Posterior vena cava (tissue), 2 donors: Measurements from ENCODE around the gene GOLGA6L4. TPM values are rescaled to one million over a fixed set of nuclear protein-coding genes. Genes with fewer than 3 reads are reported as not detected.
"Not testable (repeated sequence)": the region's sequence is repeated elsewhere in the genome, so short reads cannot be mapped to it uniquely, and the experiment has no call there.

Experiments
- DNase-seq: peaks from one replicate; pipeline ENCODE4 v3.0.0-alpha.2; 2020; ENCODE audit warnings: low spot score
- intact Hi-C, 2 donors: fragments of 100-400 bp; cut with DNase I; formaldehyde crosslinking; loops; one replicate each; pipeline versions ENCODE4 v1.14.1 to v1.14.2; 2022 to 2023
- long read RNA-seq, 2 donors: library from polyadenylated mRNA; unstranded; transcript quantifications; one replicate each; pipeline ENCODE4 v2.0.0, GENCODE V29; 2020 to 2021
- total RNA-seq, 2 donors: library from RNA; stranded (reverse); fragmentation: NEBNext Ultra II Directional; extraction: Animal tissue kit (Norgen Biotek cat#: 25700); gene quantifications; one replicate each; pipeline ENCODE4 v1.2.1, GENCODE V29; 2021
- donor health status: DM: yes; HTN: yes; CAD: no.
- donor health status: DM: yes; HTN: yes; CAD: no.

Gene GOLGA6L4
- 1 to 10 TPM; 5.0 to 6.4 TPM for total RNA-seq
- long read RNA-seq, donor 1, result 0 reads
- long read RNA-seq, donor 2, result 0 reads

- intact Hi-C loops, DNase-seq: not testable (repeated sequence)
These were observed at the start of gene GOLGA6L4 for GRCh38 chr15:84235573-84235972. TSS of gene GOLGA6L4 (plus strand) at chr15:84235773. CDS start at chr15:84235835, 62 bp downstream.

GRCh38 chr15:84192982-84193381, 42.6 kb upstream of the GOLGA6L4 start:
- intact Hi-C loops, DNase-seq: not testable (repeated sequence)

- DNase-seq, intact Hi-C loops: not testable (repeated sequence)
These were observed 40.0 kb upstream of the GOLGA6L4 start for GRCh38 chr15:84195603-84196002.

GRCh38 chr15:84196530-84197188, 38.9 kb upstream of the GOLGA6L4 start:
- DNase-seq, intact Hi-C loops: not testable (repeated sequence)

- peak; percentile 29 for DNase-seq
- intact Hi-C loops, result not testable (repeated sequence)
These were observed 35.7 kb upstream of the GOLGA6L4 start for GRCh38 chr15:84199865-84200264.

GRCh38 chr15:84246441-84246840, 10.9 kb downstream of the GOLGA6L4 start:
- DNase-seq, intact Hi-C loops: not testable (repeated sequence)
